H1 (cell line): Measurements from ENCODE around the gene ZNF317. TPM values are rescaled to one million over a fixed set of nuclear protein-coding genes. Genes with fewer than 3 reads are reported as not detected.

Experiments used
- CTCF ChIA-PET: fragments of 300-600 bp; sonication (Branson Sonifier 250); formaldehyde crosslinking; loops from one replicate; lab custom pipeline; 2021; ENCODE audit not compliant: partially characterized antibody; lab: Charles Lee
- POLR2A ChIA-PET: fragments of 300-600 bp; sonication (Branson Sonifier 250); formaldehyde crosslinking; loops from one replicate; lab custom pipeline; 2021; ENCODE audit warnings: inconsistent platforms; ENCODE audit not compliant: partially characterized antibody; lab: Charles Lee
- DNase-seq, 2 experiments: peaks; one replicate each; pipeline versions ENCODE4 v3.0.0 to v3.0.0-alpha.2; 2010 to 2022; ENCODE audit warnings: low spot score in 2 of 2, low read depth in 1 of 2, mixed read lengths in 1 of 2
- FAIRE-seq: peaks from 2 replicates; lab custom pipeline; 2011; peaks lifted over from hg19 to GRCh38; lab: Jason Lieb, UNC
- H2AFZ ChIP-seq: 2 replicates; pipeline ENCODE4 v1.8.1; 2012; ENCODE audit warnings: low read length, inconsistent platforms
- H2AK5ac ChIP-seq: 2 replicates; pipeline ENCODE4 v1.6.1; 2013; ENCODE audit warnings: low read depth, low read length
- H2BK120ac ChIP-seq: replicated peaks from 2 replicates; pipeline ENCODE3; 2013; ENCODE audit warnings: low read depth, low read length, inconsistent platforms
- H2BK12ac ChIP-seq: 2 replicates; pipeline ENCODE4 v1.6.1; 2013; ENCODE audit warnings: low read depth, low read length
- H2BK15ac ChIP-seq: 2 replicates; pipeline ENCODE4 v1.6.1; 2013; ENCODE audit warnings: low read length
- H2BK20ac ChIP-seq: 2 replicates; pipeline ENCODE4 v1.6.1; 2013; ENCODE audit warnings: low read length
- H2BK5ac ChIP-seq: 2 replicates; pipeline ENCODE4 v1.6.1; 2013; ENCODE audit warnings: low read depth, low read length
- H3K14ac ChIP-seq: 2 replicates; pipeline ENCODE4 v1.6.1; 2013; ENCODE audit warnings: inconsistent platforms; ENCODE audit not compliant: insufficient read length
- H3K18ac ChIP-seq: 2 replicates; pipeline ENCODE4 v1.6.1; 2013; ENCODE audit warnings: low read length; ENCODE audit errors: extremely low read depth
- H3K23ac ChIP-seq: 2 replicates; pipeline ENCODE4 v1.6.1; 2013; ENCODE audit warnings: inconsistent platforms; ENCODE audit not compliant: insufficient read length
- H3K23me2 ChIP-seq: 2 replicates; pipeline ENCODE4 v1.6.1; 2013; ENCODE audit warnings: low read depth, low read length
- H3K27ac ChIP-seq: 2 replicates; pipeline ENCODE4 v1.6.1; 2011; ENCODE audit warnings: low read depth, low read length, inconsistent platforms
- H3K27me3 ChIP-seq, 4 experiments: replicated peaks in 1 of 4; 1 replicate in 1 of 4; 2 replicates in 3 of 4; pipeline versions ENCODE4 v1.6.1 to v1.8.1; 2011 to 2013; ENCODE audit warnings: low read length in 3 of 4, mild to moderate bottlenecking in 3 of 4, inconsistent platforms in 2 of 4, mixed read lengths in 2 of 4, moderate library complexity in 1 of 4; ENCODE audit not compliant: control insufficient read depth in 3 of 4, insufficient read depth in 3 of 4; ENCODE audit errors: extremely low read depth in 1 of 4
- H3K36me3 ChIP-seq, 4 experiments: 2 replicates each; pipeline versions ENCODE4 v1.6.1 to v1.8.1; 2011 to 2013; ENCODE audit warnings: mild to moderate bottlenecking in 4 of 4, low read length in 3 of 4, moderate library complexity in 2 of 4, control low read depth in 1 of 4, inconsistent platforms in 1 of 4; ENCODE audit not compliant: insufficient read depth in 4 of 4, control insufficient read depth in 2 of 4
- H3K4ac ChIP-seq: replicated peaks from 2 replicates; pipeline ENCODE3; 2013; ENCODE audit warnings: low read length, low read depth, mixed read lengths, inconsistent platforms; ENCODE audit not compliant: insufficient read length
- H3K4me1 ChIP-seq, 4 experiments: replicated peaks in 1 of 4; 1 replicate in 1 of 4; 2 replicates in 3 of 4; pipeline versions ENCODE4 v1.6.1 to v1.8.1; 2011 to 2013; ENCODE audit warnings: low read length in 3 of 4, inconsistent platforms in 2 of 4, mixed read lengths in 1 of 4; ENCODE audit not compliant: insufficient read depth in 4 of 4, control insufficient read depth in 3 of 4
- H3K4me2 ChIP-seq, 2 experiments: 2 replicates each; pipeline versions ENCODE4 v1.6.1 to v1.8.1; 2011 to 2013; ENCODE audit warnings: low read depth in 2 of 2, low read length in 2 of 2, control low read depth in 1 of 2, inconsistent platforms in 1 of 2, mild to moderate bottlenecking in 1 of 2; ENCODE audit not compliant: insufficient read depth in 1 of 2
- H3K4me3 ChIP-seq, 4 experiments: fragments of 200-600, 300-600 bp in 1 of 4; sonication (generic), shearing (Covaris generic), sonication (Bioruptor Twin) in 1 of 4; 2 replicates each; pipeline versions ENCODE4 v1.5.1 to v1.8.1; 2011 to 2016; ENCODE audit warnings: low read length in 4 of 4, low read depth in 3 of 4, control low read depth in 2 of 4, inconsistent platforms in 2 of 4, mild to moderate bottlenecking in 2 of 4, mixed read lengths in 1 of 4, moderate library complexity in 1 of 4; ENCODE audit not compliant: insufficient read depth in 2 of 4; ENCODE audit errors: extremely low read depth in 1 of 4
- H3K56ac ChIP-seq: replicated peaks from 2 replicates; pipeline ENCODE3; 2013; ENCODE audit warnings: low read depth, mild to moderate bottlenecking, mixed read lengths, low read length, inconsistent platforms; ENCODE audit not compliant: insufficient read length
- H3K79me1 ChIP-seq: 2 replicates; pipeline ENCODE4 v1.6.1; 2013; ENCODE audit warnings: low read depth, low read length, control low read depth
- H3K79me2 ChIP-seq, 2 experiments: 2 replicates each; pipeline versions ENCODE4 v1.6.1 to v1.8.1; 2012 to 2013; ENCODE audit warnings: low read length in 2 of 2, mild to moderate bottlenecking in 2 of 2, inconsistent platforms in 1 of 2; ENCODE audit not compliant: insufficient read depth in 2 of 2, control insufficient read depth in 1 of 2
- H3K9ac ChIP-seq, 4 experiments: replicated peaks in 1 of 4; 1 replicate in 1 of 4; 2 replicates in 3 of 4; pipeline versions ENCODE4 v1.6.1 to v1.8.1; 2011 to 2013; ENCODE audit warnings: low read depth in 3 of 4, low read length in 3 of 4, control low read depth in 2 of 4, mild to moderate bottlenecking in 2 of 4, moderate library complexity in 2 of 4, inconsistent platforms in 1 of 4; ENCODE audit errors: extremely low read depth in 1 of 4
- H3K9me3 ChIP-seq, 2 experiments: 2 replicates each; pipeline versions ENCODE4 v1.6.1 to v1.8.1; 2012 to 2013; ENCODE audit warnings: mild to moderate bottlenecking in 2 of 2, moderate library complexity in 2 of 2, control low read depth in 1 of 2, inconsistent platforms in 1 of 2, low read depth in 1 of 2, low read length in 1 of 2, mixed read lengths in 1 of 2; ENCODE audit not compliant: insufficient read depth in 2 of 2
- H4K20me1 ChIP-seq, 2 experiments: replicated peaks in 1 of 2; 2 replicates each; pipeline versions ENCODE3 to v1.8.1; 2011 to 2013; ENCODE audit warnings: inconsistent platforms in 2 of 2, low read length in 2 of 2, mild to moderate bottlenecking in 1 of 2; ENCODE audit not compliant: insufficient read depth in 2 of 2, control insufficient read depth in 1 of 2
- H4K5ac ChIP-seq: 2 replicates; pipeline ENCODE4 v1.6.1; 2013; ENCODE audit warnings: low read length, low read depth, mixed read lengths, inconsistent platforms; ENCODE audit not compliant: insufficient read length
- H4K8ac ChIP-seq: 2 replicates; pipeline ENCODE4 v1.8.0; 2013; ENCODE audit warnings: mild to moderate bottlenecking, moderate library complexity, low read length, inconsistent platforms; ENCODE audit not compliant: insufficient read depth; ENCODE audit errors: extremely low read depth
- H4K91ac ChIP-seq: replicated peaks from 2 replicates; pipeline ENCODE3; 2013; ENCODE audit warnings: low read length, mixed read lengths, inconsistent platforms; ENCODE audit not compliant: insufficient read length
- CHD1 ChIP-seq: IDR thresholded peaks from 2 replicates; pipeline ENCODE4 v1.6.1; 2012; ENCODE audit warnings: low read depth, low read length, improper control_type of control experiment
- EP300 ChIP-seq, 2 experiments: IDR thresholded peaks; 1 replicate in 1 of 2; 2 replicates in 1 of 2; pipeline ENCODE4 v1.6.1; 2011 to 2012; ENCODE audit warnings: low read depth in 2 of 2, low read length in 2 of 2, mild to moderate bottlenecking in 2 of 2, borderline replicate concordance in 1 of 2, inconsistent platforms in 1 of 2, moderate library complexity in 1 of 2
- RNF2 ChIP-seq: fragments of 200-900, 300-1000 bp; sonication (generic); IDR thresholded peaks from 2 replicates; pipeline ENCODE4 v1.7.1; 2016; ENCODE audit warnings: borderline replicate concordance, low read depth, mild to moderate bottlenecking, antibody characterized with exemption, low read length; ENCODE audit not compliant: poor library complexity, severe bottlenecking; ENCODE audit errors: missing control alignments
- WGBS, 2 experiments: shearing (Covaris generic) in 1 of 2; methylation state at CpG; one replicate each; pipeline versions ENCODE4 v1.1.6 to v1.1.7; 2013 to 2015; ENCODE audit warnings: low lambda C conversion rate in 2 of 2, mixed read lengths in 2 of 2, inconsistent platforms in 1 of 2, low coverage in 1 of 2, missing lambda C conversion rate in 1 of 2; ENCODE audit not compliant: insufficient replicate concordance in 2 of 2, insufficient coverage in 1 of 2, insufficient read length in 1 of 2; ENCODE audit errors: extremely low coverage in 1 of 2, missing lambda C conversion rate in 1 of 2; 5-methylcytosine and 5-hydroxymethylcytosine counted together
- polyA plus RNA-seq, 7 experiments: library from polyadenylated mRNA; depleted of rRNA in 3 of 7; stranded (reverse) in 5 of 7; unstranded in 2 of 7; fragments of >200 nt in 5 of 7; fragments of 200-250 nt in 2 of 7; gene quantifications; 1 replicate in 5 of 7; 2 replicates in 1 of 7; 4 replicates in 1 of 7; pipeline versions ENCODE4 v1.2.1 to v1.2.3, GENCODE V29; 2011 to 2013; ENCODE audit warnings: missing spikeins in 2 of 7, mixed read lengths in 2 of 7
- total RNA-seq: library from RNA; stranded (reverse); fragmentation: NEBNext Ultra II Directional; extraction: Animal tissue kit (Norgen Biotek cat#: 25700); gene quantifications from 2 replicates; pipeline ENCODE4 v1.2.1, GENCODE V29; 2021

Gene ZNF317
- total and polyA plus RNA-seq, 2 of the 8 experiments (the other 6 are each of a cell fraction or from before 2014, with no cell fraction given): 22.6 to 41.5 TPM

DNA sequence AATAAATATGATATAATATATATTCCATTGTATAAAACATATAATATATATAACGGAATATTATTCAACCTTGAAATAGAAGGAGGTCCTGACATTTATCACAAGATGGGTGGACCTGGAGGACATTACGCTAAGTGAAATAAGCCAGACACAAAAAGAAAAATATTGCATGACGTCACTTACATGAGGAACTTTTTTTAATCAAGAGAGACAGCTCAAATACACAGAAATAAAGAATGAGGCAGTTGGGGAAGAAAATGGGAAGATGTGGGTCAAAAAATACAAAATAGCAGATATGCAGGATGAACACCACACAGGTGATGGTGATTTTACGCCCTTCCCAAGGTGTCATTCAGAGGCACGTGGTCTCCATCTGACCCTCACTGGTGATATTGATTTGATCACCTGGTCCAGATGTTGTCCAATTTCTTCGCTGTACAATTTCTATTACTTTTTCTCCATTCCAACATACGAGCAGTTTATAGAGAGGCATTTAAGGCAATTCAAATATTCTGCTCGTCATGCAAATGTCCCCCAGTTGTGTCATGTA lies 513 bp upstream of the ZNF317 start:
- Histone ChIP-seq H3K36me3 (peaks cover 0 to 6% (median 0%) of the 10 kb centered on the region in 4 experiments; a peak in 1 of 8 replicates), H3K14ac (no peak overlapping the region), H3K9me3 (peaks cover 0 to 4% of the 10 kb centered on the region in 2 experiments; a peak in 1 of 4 replicates), H3K18ac (no peak overlapping the region), H3K23me2 (peaks cover 3% of the 10 kb centered on the region; the same call in 1 of the 2 replicates), H3K4me1 (no peaks in the 10 kb centered on the region), H3K27ac (no peak overlapping the region), H3K23ac (no peak overlapping the region), H2BK5ac (no peak overlapping the region), H3K27me3 (no peaks in the 10 kb centered on the region), H2BK120ac (no peak overlapping the region), H4K5ac (no peak overlapping the region), H4K8ac (no peak overlapping the region), H2BK12ac (no peak overlapping the region), H2BK15ac (no peak overlapping the region), H3K4ac (no peak overlapping the region), H3K9ac (peak overlapping the region; percentile 2 to 99 (median 82); a peak in 5 of 7 replicates), H3K4me2 (peak overlapping the region; percentile 70 to 91), H4K20me1 (no peaks in the 10 kb centered on the region), H2BK20ac (no peak overlapping the region), H3K79me2 (peaks cover 17 to 45% of the 10 kb centered on the region in 2 experiments), H3K79me1 (no peaks in the 10 kb centered on the region), H2AFZ (peak overlapping the region; percentile 100), H2AK5ac (no peak overlapping the region), H4K91ac (no peak overlapping the region), H3K56ac (no peak overlapping the region), H3K4me3 (peak overlapping the region; percentile 95 to 99 (median 98))
- ChIA-PET CTCF (no interaction called here), POLR2A (no interaction called here)
- WGBS, 2 experiments: 48% methylated on average over 8 of the region's 8 CpGs; no CpG with 5 or more reads in 1 of the 2 experiments
- DNase-seq (no peak), FAIRE-seq (no peak)
- TF ChIP-seq EP300 (IDR thresholded peaks at IDR 0.05; ENCODE audit: borderline replicate concordance in 1 of 2, low read depth in 2 of 2, low read length in 2 of 2) (no peak), RNF2 (no peak), CHD1 (no peak)
